H1 (cell line): ENCODE data around the gene AK2. TPM values are rescaled to one million over a fixed set of nuclear protein-coding genes. Genes with fewer than 3 reads are reported as not detected.

ENCODE experiments used
- ATF2 ChIP-seq: IDR thresholded peaks from 2 replicates; pipeline ENCODE4 v1.6.1; 2012; ENCODE audit warnings: low read length, inconsistent platforms
- CTCF ChIP-seq, 3 experiments: IDR thresholded peaks; 1 replicate in 2 of 3; 2 replicates in 1 of 3; pipeline versions ENCODE4 v1.5.1 to v1.6.1; 2011; ENCODE audit warnings: low read length in 3 of 3, mild to moderate bottlenecking in 3 of 3, inconsistent platforms in 2 of 3, low read depth in 1 of 3, moderate library complexity in 1 of 3; ENCODE audit not compliant: insufficient read depth in 1 of 3; ENCODE audit errors: control extremely low read depth in 1 of 3
- KDM4A ChIP-seq: IDR thresholded peaks from one replicate; pipeline ENCODE4 v1.7.1; 2012; ENCODE audit warnings: low read depth, mild to moderate bottlenecking, moderate library complexity, low read length, inconsistent platforms; ENCODE audit not compliant: severe bottlenecking
- USF2 ChIP-seq: IDR thresholded peaks from 2 replicates; pipeline ENCODE4 v1.6.1; 2011; ENCODE audit warnings: low read length, improper control_type of control experiment
- polyA plus RNA-seq, 7 experiments: library from polyadenylated mRNA; depleted of rRNA in 3 of 7; stranded (reverse) in 5 of 7; unstranded in 2 of 7; fragments of >200 nt in 5 of 7; fragments of 200-250 nt in 2 of 7; gene quantifications; 1 replicate in 5 of 7; 2 replicates in 1 of 7; 4 replicates in 1 of 7; pipeline versions ENCODE4 v1.2.1 to v1.2.3, GENCODE V29; 2011 to 2013; ENCODE audit warnings: missing spikeins in 2 of 7, mixed read lengths in 2 of 7
- total RNA-seq: library from RNA; stranded (reverse); fragmentation: NEBNext Ultra II Directional; extraction: Animal tissue kit (Norgen Biotek cat#: 25700); gene quantifications from 2 replicates; pipeline ENCODE4 v1.2.1, GENCODE V29; 2021

The AK2 gene
- total and polyA plus RNA-seq, 2 of the 8 experiments (the other 6 are each of a cell fraction or from before 2014, with no cell fraction given), result 92.3 to 137 TPM

DNA sequence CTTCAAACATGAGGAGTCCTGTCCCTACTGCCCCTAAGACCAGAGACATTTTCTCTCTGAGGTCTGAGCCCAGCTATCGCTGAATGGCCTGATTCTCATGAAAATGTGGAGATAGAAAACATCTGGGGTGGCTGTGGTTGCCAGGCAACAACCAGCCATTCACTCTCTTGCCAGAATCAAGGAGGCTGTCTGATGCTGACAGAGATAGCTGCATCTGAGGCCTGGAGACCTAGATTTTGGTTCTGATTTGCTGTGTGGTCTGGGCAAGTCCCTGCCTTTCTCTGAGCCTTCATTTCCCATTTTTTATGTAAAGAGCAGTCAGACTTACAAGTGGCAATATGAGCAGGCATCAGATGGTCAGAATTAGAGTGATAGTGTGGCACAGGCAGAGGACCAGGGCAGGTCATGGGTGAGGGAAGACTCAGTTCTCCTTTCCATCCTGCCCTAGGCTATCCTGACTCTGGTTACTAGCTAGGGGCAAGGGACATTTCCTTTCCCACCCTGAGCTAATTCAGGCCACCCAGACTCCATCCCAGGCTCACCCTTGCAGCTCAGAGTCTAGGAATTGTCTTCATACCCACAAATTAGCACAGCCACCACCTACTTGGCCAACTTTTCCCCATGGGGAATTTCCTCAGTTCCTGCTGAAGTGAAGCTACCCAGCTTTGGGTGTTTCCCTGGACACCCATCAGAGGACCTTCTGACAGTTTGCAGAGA is 52.1 kb downstream of the AK2 start (continued):
- TF ChIP-seq ATF2 (no peak), KDM4A (no peak), USF2 (no peak), CTCF (IDR thresholded peaks at IDR 0.05; ENCODE audit: control extremely low read depth in 1 of 3, insufficient read depth in 1 of 3, low read depth in 1 of 3, low read length in 3 of 3) (no peak)
